ENCODE data around the gene MEP1A. TPM values are rescaled to one million over a fixed set of nuclear protein-coding genes. Genes with fewer than 3 reads are reported as not detected.
"Not testable (repeated sequence)": the region's sequence is repeated elsewhere in the genome, so short reads cannot be mapped to it uniquely, and the experiment has no call there.

Gene MEP1A
- total RNA-seq, 2 experiments from 2014 or later: not detected

DNA sequence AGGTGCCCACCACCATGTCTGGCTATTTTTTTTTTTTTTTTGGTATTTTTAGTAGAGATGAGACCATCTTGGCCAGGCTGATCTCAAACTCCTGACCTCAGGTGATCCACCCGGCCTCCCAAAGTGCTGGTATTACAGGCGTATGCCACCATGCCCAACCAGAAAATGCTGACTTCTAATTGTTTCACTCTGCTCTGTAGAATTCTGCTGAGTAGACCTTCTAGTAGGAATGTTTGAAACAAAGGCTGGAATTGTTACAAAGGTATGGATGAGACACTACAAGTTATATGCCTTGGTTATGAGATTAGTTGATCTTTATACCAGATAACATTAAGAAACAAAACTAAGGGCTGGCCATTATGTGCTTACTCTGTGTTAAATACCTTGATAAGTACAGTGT is 44.8 kb downstream of the MEP1A start:
- H3K27me3 ChIP-seq (ENCODE audit: control insufficient read depth in 1 of 2, insufficient read depth in 2 of 2, low read length in 2 of 2): no peaks in the 10 kb centered on the region
- H3K9me3 ChIP-seq (ENCODE audit: control insufficient read depth in 1 of 2, insufficient read depth in 1 of 2, low read length in 2 of 2): peaks cover 4 to 17% of the 10 kb centered on the region in 2 experiments
- CTCF ChIA-PET: interaction anchor here (0.6 kb wide), 1 partner anchor 1203 kb away, joined by 3 read pairs; no protein-coding TSS in a partner anchor
- intact Hi-C loops (cut with DNase I, micrococcal nuclease): no loop called here
- DNase-seq (no peak), ATAC-seq (ENCODE audit: poor library complexity) (no peak)
- Mint-ChIP-seq H3K27ac (no peak overlapping the region), H3K9me3 (peaks cover 8% of the 10 kb centered on the region), H3K4me1 (ENCODE audit: low read depth) (no peaks in the 10 kb centered on the region), H3K27me3 (no peaks in the 10 kb centered on the region), H3K36me3 (ENCODE audit: low read depth) (peaks cover 4% of the 10 kb centered on the region), H3K4me3 (no peak overlapping the region)
- no peak overlapping the region for H3K27ac ChIP-seq (ENCODE audit: low read depth in 1 of 2, low read length in 2 of 2)
- TF ChIP-seq, protein P1, sequence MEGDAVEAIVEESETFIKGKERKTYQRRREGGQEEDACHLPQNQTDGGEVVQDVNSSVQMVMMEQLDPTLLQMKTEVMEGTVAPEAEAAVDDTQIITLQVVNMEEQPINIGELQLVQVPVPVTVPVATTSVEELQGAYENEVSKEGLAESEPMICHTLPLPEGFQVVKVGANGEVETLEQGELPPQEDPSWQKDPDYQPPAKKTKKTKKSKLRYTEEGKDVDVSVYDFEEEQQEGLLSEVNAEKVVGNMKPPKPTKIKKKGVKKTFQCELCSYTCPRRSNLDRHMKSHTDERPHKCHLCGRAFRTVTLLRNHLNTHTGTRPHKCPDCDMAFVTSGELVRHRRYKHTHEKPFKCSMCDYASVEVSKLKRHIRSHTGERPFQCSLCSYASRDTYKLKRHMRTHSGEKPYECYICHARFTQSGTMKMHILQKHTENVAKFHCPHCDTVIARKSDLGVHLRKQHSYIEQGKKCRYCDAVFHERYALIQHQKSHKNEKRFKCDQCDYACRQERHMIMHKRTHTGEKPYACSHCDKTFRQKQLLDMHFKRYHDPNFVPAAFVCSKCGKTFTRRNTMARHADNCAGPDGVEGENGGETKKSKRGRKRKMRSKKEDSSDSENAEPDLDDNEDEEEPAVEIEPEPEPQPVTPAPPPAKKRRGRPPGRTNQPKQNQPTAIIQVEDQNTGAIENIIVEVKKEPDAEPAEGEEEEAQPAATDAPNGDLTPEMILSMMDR (IDR thresholded peaks at IDR 0.05): no peak
- no peaks in the 10 kb centered on the region for H3K4me1 ChIP-seq (ENCODE audit: insufficient read depth, low read length)
- POLR2A ChIA-PET: no interaction called here
- no peaks in the 10 kb centered on the region for H3K36me3 ChIP-seq (ENCODE audit: insufficient read depth, low read length)
- H3K4me3 ChIP-seq (ENCODE audit: low read length): no peak overlapping the region

DNA sequence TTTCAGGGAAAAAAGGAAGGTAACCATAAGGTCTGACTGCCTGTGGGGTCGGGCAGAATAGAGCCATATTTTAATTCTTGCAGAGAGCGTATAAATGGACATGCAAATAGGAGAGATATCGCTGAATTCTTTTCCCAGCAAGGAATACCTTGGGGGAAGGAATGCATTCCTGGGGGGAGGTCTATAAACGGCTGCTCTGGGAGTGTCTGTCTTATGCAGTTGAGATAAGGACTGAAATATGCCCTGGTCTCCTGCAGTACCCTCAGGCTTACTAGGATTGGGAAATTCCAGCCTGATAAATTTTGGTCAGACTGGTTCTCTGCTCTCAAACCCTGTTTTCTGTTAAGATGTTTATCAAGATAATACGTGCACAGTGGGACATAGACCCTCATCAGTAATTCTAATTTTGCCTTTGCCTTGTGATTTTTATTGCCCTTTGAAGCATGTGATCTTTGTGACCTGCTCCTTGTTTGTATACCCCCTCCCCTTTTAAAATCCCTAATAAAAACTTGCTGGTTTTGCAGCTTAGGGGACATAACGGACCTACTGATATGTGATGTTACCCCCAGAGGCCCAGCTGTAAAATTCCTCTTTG is 49.2 kb downstream of the MEP1A start:
- H3K36me3 ChIP-seq (ENCODE audit: insufficient read depth, low read length); H3K36me3 Mint-ChIP-seq (ENCODE audit: low read depth); H3K4me1 ChIP-seq (ENCODE audit: insufficient read depth, low read length); H3K4me3 Mint-ChIP-seq; CTCF ChIA-PET; H3K4me1 Mint-ChIP-seq (ENCODE audit: low read depth); DNase-seq; POLR2A ChIA-PET; ATAC-seq (ENCODE audit: poor library complexity); H3K27ac ChIP-seq (ENCODE audit: low read depth in 1 of 2, low read length in 2 of 2); H3K27ac Mint-ChIP-seq; H3K4me3 ChIP-seq (ENCODE audit: low read length); H3K27me3 ChIP-seq (ENCODE audit: control insufficient read depth in 1 of 2, insufficient read depth in 2 of 2, low read length in 2 of 2); intact Hi-C loops (cut with DNase I, micrococcal nuclease); H3K9me3 Mint-ChIP-seq: not testable (repeated sequence)
- peaks cover 4 to 22% of the 10 kb centered on the region in 2 experiments for H3K9me3 ChIP-seq (ENCODE audit: control insufficient read depth in 1 of 2, insufficient read depth in 1 of 2, low read length in 2 of 2)
- peaks cover 13% of the 10 kb centered on the region for H3K27me3 Mint-ChIP-seq

DNA sequence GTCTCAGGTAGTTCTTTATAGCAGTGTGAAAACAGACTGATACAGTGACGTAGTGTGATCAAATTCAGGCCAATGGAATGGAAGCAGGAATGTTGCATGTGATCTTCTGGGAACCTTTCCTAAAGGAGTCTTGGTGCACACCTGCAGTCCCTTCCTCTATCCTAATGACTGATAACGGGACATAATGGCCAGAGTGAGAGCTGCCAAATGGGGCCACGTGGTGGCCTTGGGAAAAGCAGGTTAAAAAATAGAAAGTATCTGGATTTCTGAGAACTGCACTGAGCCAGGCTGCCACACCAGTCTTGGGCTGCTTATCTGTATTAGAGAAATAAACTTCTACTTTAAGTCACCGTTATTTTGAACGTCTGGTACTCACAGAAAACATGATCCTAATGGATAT is 51.9 kb downstream of the MEP1A start:
- peaks cover 8% of the 10 kb centered on the region for H3K9me3 Mint-ChIP-seq
- Histone ChIP-seq H3K27me3 (ENCODE audit: control insufficient read depth in 1 of 2, insufficient read depth in 2 of 2, low read length in 2 of 2) (peaks cover 0 to 3% of the 10 kb centered on the region in 2 experiments), H3K36me3 (ENCODE audit: insufficient read depth, low read length) (no peaks in the 10 kb centered on the region), H3K4me3 (ENCODE audit: low read length) (no peak overlapping the region), H3K27ac (ENCODE audit: low read depth in 1 of 2, low read length in 2 of 2) (no peak overlapping the region), H3K9me3 (ENCODE audit: control insufficient read depth in 1 of 2, insufficient read depth in 1 of 2, low read length in 2 of 2) (peaks cover 0 to 22% of the 10 kb centered on the region in 2 experiments), H3K4me1 (ENCODE audit: insufficient read depth, low read length) (peaks cover 3% of the 10 kb centered on the region)
- H3K4me1 Mint-ChIP-seq (ENCODE audit: low read depth): peaks cover 6% of the 10 kb centered on the region
- POLR2A ChIA-PET: no interaction called here
- intact Hi-C loops (cut with DNase I, micrococcal nuclease): no loop called here
- ATAC-seq (ENCODE audit: poor library complexity) (no peak), DNase-seq (no peak)
- no peak overlapping the region for H3K4me3 Mint-ChIP-seq
- peaks cover 26% of the 10 kb centered on the region for H3K27me3 Mint-ChIP-seq
- peaks cover 4% of the 10 kb centered on the region for H3K36me3 Mint-ChIP-seq (ENCODE audit: low read depth)
- TF ChIP-seq, protein P1 (IDR thresholded peaks at IDR 0.05): no peak
- H3K27ac Mint-ChIP-seq: no peak overlapping the region
- CTCF ChIA-PET: no interaction called here
